ENCODE measurements around the gene KLHL30.

Gene KLHL30

GRCh38 chr2:238117199-238118154, 21.0 kb upstream of the KLHL30 start:
- DNase-seq (ENCODE audit: low read depth), result no peak

- no peak for DNase-seq (ENCODE audit: low read depth)
Observed at GRCh38 chr2:238119756-238120462, 18.6 kb upstream of the KLHL30 start.

DNA sequence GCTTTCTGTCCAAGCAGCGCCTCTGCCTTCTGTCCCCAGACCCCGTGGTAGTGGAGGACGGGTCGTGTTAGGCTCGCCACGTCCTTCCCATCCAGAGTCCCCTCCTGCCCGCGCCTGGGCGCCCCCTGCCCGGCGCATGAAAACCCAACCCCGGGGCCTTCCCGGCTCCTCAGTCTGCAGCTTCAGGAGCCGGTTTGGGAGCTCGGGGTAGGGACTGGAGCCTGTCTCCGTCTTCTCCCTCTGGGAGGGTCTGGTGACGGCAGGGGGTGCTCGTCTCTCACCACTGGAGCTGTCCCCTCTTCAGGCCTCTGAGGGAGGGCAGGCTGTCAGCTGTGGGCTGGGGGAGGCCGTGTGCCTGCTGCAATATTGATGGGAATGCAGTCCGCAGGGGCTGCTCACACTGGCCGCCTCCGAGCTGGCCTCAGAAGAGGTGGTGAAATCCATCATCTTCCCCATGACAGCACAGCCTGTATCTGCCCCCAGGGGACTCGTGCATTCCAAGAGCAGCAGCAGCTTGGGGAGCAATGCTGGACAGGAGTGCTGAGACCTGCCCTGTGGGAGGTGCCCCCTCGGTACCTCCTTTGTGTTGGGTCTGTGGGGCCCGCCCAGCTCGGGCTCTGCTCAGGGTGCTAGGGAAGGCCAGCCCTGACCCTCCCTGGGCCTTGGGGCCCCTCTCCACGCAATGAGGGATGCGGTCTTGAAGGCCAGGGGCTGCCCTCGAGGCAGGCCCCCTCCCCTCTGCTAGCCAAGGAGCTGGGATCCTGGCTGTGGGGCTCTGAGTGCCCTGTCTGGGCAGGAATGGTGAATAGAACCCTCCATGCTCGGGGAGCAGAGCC, 17.8 kb upstream of the KLHL30 start:
- no peak for DNase-seq (ENCODE audit: low read depth)

GRCh38 chr2:238121511-238122286, 16.8 kb upstream of the KLHL30 start:
- no peak for DNase-seq (ENCODE audit: low read depth)

DNA sequence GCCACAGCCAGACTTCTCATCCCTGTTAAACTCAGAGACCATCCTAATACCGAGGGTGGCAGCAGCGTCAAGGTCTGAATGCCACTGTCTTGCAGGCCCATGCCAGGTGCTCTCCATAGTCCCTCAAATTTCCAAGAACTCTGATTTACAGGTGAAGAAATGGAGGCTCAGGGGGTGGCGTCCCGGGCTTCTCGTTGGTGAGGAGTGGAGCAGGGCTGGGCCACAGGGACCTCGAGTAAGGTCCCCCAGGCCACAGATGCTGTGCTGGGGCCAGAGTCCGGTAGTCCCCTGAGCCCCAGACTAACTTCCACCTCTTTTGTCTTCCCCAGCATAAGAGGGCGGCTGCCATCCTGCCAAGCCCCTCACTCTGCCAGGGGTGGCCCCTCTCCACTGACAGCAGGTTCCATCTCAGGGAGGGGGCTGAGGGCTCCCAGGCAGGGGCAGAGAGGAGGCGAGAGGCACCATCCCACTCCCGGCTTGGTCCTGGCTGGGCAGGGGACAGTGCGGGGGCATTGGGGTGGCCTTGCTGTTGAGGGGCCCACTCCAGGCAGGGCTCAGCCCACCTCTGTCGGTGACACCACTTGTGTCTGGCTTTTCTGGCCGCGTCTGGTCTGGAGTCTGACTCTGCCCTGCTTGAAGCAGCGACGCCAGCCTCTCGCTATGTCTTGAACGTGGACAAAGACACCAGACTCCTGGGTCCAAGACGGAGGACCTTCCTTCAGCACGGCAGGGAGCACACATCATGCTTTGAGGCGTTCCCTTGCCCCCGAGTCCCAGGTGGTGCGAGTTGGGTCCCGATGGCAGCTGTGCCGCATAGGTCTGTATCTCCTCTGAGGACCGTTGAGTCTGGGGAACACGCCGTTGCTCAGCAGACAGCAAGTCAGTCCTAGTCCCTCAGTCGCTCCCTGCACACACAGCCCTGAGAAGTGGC, 15.9 kb upstream of the KLHL30 start:
- no peak for DNase-seq (ENCODE audit: low read depth)

GRCh38 chr2:238123218-238123971, 15.1 kb upstream of the KLHL30 start:
- DNase-seq (ENCODE audit: low read depth), result no peak

GRCh38 chr2:238123991-238124470, 14.4 kb upstream of the KLHL30 start:
- no peak for DNase-seq (ENCODE audit: low read depth)

GRCh38 chr2:238124488-238125126, 13.9 kb upstream of the KLHL30 start:
- no peak for DNase-seq (ENCODE audit: low read depth)

- no peak for DNase-seq (ENCODE audit: low read depth)
Observed at GRCh38 chr2:238125127-238125885, 13.2 kb upstream of the KLHL30 start.

DNA sequence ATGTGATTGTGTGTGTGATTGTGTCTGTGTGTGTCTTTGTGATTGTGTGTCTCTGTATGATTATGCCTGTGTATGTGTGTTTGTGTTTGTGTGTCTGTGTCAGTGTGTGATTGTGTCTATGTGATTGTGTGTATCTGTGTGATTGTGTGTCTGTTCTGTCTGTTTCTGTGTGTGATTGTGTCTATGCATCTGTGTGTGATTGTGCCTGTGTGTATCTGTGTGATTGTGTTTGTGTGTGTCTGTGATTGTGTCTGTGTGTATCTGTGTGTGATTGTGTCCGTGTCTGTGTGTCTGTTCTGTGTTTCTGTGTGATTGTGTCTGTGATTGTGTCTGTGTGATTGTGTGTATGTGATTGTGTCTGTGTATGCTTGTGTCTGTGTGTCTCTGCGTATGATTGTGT, 12.1 kb upstream of the KLHL30 start:
- no peak for DNase-seq (ENCODE audit: low read depth)

- no peak for DNase-seq (ENCODE audit: low read depth)
Observed at GRCh38 chr2:238126775-238127164, 11.7 kb upstream of the KLHL30 start.

DNA sequence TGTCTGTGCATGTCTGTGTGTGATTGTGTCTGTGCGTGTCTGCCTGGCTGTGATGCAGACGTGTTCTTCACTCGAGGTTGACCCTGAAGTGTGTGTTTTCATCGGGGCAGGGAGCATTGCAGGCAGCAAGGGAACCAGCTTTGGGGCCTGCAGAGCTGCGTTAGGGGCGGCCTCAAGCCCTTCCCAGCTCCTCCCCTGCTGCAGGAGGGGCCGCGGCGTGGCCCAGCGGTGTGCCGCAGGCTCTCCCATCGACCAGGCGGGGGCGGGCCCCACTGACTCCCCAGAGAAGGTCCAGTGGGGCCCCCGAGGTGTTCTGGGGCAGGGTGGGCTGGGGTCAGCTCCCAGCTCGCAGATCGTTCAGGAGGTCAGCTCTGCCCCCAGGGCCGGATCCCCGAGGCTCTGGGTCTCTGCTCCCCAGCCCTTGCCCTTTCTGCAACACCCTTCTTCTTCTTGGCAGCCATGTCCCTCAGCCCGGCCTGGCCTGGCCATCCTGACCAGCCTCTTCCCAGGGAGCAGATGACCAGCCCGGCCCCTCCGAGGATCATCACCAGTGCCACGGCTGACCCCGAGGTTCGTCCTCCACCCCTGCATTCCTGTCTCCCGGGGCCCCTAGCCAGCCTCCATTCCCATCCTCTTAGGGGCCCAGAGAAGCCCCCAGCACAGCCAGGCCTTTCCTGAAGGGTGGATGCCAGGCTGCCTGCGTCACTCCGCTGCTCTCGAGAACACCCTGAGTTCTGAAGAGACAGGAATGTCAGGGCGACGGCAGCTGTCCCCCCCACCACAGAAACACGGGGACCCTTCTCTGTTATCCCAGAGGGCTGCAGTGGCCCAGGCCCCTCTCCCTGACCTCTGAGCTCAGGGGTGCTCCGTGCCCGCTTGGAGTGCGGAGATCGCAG, 11.1 kb upstream of the KLHL30 start:
- no peak for DNase-seq (ENCODE audit: low read depth)

GRCh38 chr2:238128061-238128440, 10.4 kb upstream of the KLHL30 start:
- no peak for DNase-seq (ENCODE audit: low read depth)

DNA sequence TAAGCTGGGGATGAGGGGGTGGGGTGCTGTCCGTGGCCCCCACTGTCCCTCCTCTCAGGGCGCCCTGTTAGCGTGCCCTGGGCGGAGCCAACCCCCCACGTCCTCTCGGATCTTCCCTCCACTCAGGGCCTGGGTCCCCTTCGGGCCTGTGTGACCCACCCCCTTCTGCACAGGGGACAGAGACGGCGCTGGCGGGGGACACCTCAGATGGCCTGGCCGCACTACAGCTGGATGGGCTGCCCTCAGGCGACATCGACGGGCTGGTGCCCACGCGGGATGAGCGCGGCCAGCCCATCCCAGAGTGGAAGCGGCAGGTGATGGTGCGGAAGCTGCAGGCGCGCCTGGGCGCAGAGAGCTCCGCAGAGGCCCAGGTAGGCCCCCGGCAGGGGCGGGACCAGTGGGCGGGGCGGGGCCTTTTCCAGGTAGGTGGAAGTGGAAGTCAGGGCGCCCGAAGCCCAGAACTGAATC, 9.9 kb upstream of the KLHL30 start:
- DNase-seq (ENCODE audit: low read depth), result no peak

- no peak for DNase-seq (ENCODE audit: low read depth)
Observed at GRCh38 chr2:238129166-238130010, 9.1 kb upstream of the KLHL30 start.

DNA sequence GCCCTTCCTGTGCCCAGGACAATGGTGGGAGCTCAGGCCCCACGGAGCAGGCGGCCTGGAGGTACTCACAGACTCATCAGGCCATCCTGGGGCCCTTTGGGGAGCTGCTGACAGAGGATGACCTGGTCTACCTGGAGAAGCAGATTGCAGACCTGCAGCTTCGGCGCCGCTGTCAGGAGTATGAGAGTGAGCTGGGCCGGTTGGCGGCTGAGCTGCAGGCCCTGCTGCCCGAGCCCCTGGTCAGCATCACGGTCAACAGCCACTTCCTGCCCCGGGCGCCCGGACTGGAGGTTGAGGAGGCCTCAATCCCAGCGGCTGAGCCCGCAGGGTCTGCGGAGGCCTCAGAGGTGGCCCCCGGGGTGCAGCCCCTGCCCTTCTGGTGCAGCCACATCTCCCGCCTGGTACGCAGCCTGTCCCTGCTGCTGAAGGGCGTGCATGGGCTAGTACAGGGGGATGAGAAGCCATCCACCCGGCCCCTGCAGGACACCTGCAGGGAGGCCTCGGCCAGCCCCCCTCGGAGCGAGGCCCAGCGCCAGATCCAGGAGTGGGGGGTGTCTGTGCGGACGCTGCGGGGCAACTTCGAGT, 8.3 kb upstream of the KLHL30 start:
- no peak for DNase-seq (ENCODE audit: low read depth)
